GM10847 (cell line): ENCODE results near the gene EAF1.

Source experiments
- POLR2A ChIP-seq: IDR thresholded peaks from 2 replicates; pipeline ENCODE4 v1.6.1; 2011; ENCODE audit not compliant: insufficient read length; ENCODE audit errors: extremely low read depth

EAF1 gene

GRCh38 chr3:15404767-15405166, 22.6 kb upstream of the EAF1 start:
- no peak for TF ChIP-seq POLR2A

GRCh38 chr3:15405448-15406050, 21.8 kb upstream of the EAF1 start:
- no peak for TF ChIP-seq POLR2A

GRCh38 chr3:15409239-15409638, 18.2 kb upstream of the EAF1 start:
- TF ChIP-seq POLR2A: no peak

DNA sequence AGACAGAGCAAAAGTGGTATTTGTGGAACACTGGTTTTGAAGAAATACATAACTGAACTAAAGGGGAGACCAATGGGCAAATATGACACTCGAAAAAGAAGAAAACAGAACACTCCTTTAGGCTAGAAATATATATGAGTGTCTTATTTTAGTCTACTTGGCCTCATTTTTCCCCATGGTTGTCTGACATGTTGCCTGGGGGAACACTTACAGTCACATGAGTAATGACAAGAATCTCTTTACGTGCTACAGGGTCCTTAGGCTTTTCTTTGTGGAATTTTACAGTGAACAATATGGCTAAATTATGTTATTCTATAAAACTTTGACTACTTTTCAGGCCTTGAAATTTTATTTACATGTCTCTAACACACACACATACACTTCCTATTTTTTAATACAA, 17.6 kb upstream of the EAF1 start:
- TF ChIP-seq POLR2A: no peak

- no peak for TF ChIP-seq POLR2A
Observed at GRCh38 chr3:15420871-15421270, 6.5 kb upstream of the EAF1 start.

DNA sequence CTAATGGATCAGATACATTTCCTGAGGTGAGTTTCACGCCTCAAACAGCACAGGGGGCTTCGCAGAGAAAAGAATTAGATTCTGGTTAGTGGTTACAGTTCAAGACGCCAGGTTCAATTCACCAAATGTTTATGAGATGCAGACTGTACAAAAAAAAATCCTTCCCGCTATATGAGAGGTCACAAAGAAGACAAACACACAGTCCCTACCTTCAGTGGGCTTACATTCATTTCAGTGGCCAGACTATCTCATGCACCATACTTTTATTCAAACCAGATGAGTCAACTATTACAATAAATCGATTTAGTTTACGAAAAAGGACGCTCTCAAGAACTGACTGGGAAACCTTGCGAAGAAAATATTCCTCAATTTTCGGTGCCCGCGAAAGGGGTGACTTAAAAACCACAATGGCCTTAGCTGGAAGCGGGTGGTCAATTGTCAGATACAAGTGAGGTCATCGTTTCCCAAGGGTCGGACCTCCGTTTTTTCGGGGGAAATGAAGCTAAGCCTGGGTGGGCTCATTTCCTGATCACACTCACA, 749 bp upstream of the EAF1 start:
- no peak for TF ChIP-seq POLR2A

GRCh38 chr3:15427981-15428380, 583 bp downstream of the EAF1 start:
- no peak for TF ChIP-seq POLR2A

GRCh38 chr3:15428539-15428938, 1.1 kb downstream of the EAF1 start:
- no peak for TF ChIP-seq POLR2A

DNA sequence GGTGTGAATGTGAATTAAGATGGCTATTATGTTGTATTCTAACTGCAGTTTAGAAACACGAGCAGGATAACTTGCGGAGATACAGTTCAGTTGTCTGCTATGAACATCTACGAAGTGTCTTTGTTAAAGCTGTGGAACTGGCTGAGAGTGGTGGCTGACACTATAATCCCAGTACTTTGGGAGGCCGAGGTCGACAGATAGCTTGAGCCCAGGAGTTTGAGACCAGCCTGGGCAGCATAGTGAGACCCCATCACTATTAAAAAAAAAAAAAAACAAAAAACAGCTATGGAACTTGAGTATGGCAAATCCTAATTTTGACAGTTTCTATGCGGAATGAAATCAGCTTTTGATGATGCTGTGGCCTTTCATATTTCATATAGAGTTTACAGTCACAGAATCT, 1.7 kb downstream of the EAF1 start:
- TF ChIP-seq POLR2A: no peak

DNA sequence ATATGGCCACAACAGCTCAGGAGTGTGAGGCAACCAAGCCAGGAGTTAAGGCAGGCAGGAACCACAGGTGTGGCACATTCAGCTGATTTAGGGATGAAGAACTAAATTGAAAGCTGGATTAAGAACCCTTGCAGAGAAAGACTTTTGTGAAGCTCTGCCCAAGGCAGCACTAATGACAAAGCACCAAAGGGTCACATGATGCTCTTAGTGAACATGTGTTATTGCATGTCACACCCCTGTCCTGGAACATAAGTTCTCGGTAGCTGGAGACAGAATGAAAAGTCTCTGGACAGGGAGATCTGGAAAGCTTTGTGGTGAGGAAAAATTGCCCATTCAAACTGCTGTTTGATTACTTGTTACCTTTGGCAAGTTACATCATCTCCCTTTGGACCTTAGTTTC, 3.2 kb downstream of the EAF1 start:
- TF ChIP-seq POLR2A: no peak

DNA sequence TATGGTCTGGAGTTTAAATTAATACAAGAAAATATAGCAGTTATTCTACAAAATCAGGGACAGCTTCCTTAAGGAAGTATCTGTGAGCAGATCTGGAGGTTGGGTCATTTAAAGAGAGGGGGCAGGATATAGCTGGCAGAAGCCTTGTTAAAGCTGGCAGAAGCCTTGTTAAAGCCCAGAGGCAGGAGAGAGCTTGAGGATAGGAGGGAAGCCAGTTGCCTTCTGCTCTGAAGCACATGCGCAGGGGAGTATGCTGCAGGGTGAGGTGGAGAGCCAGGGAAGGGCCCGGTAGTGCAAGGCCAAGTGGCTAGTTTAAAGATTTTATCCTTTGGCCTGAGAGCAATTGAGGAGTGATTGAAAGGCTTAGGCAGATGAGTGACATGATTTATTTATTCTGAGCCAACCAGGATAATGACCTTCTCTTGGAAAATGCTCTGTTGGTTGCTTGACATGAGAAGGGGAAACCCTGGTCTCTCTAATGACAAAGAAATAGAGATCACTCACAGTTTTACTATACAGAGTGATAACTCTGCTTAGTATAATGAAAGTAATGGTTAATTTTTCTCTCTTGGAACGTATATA, 3.9 kb downstream of the EAF1 start:
- TF ChIP-seq POLR2A: no peak

GRCh38 chr3:15433531-15433930, 6.1 kb downstream of the EAF1 start:
- no peak for TF ChIP-seq POLR2A

GRCh38 chr3:15434756-15435155, 7.4 kb downstream of the EAF1 start:
- no peak for TF ChIP-seq POLR2A

DNA sequence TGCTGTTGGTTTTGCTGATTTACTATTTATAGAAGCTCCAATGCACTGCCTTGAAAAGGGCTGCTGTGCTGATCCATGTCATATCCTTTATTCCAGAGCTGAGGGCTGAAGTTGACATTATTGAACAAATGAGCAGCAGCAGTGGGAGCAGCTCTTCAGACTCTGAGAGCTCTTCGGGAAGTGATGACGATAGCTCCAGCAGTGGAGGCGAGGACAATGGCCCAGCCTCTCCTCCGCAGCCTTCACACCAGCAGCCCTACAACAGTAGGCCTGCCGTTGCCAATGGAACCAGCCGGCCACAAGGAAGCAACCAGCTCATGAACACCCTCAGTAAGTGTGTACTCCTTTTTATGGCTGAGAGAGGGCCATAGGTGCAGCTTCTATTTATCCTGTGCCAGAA, 8.8 kb downstream of the EAF1 start:
- TF ChIP-seq POLR2A: no peak

DNA sequence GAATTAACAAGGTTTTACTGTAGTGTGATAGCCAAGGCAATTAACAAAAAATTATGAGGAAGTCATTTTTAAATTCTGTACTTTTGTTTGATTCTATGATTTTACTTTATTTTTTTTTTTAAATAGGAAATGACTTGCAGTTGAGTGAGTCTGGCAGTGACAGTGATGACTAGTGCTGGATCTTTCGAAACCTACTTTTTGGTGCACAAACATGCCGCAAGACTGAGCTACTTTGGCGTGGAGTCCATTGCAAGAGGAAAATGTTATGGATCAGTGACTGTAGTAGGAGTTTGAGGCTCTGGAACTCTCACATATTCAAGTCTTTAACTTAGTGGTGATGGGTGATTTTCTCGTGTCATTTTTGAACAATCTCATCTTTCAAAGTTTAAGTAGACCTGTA, 11.6 kb downstream of the EAF1 start:
- TF ChIP-seq POLR2A: no peak

GRCh38 chr3:15439476-15439875, 12.1 kb downstream of the EAF1 start:
- TF ChIP-seq POLR2A: no peak

DNA sequence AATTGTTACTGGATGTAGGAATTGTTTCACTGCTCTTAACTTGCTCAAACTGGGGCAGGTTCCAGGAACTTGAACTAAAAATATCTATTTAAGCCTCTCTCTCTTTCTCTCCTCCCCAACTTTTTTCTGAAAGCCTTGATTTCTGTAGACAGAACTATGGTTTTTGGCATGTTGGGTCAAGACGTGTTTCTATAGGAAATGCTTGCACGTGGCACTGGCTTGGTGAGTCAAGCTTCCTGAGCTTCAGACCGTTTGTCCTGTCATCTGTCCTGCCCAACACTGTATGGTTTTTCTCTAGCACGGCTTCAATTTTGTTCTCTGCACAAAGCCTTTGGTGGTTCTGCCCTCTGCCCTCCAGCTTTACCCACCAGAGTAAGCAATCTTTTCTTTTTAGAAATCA, 13.5 kb downstream of the EAF1 start:
- no peak for TF ChIP-seq POLR2A
